ENCODE measurements around the gene FAM241A.
"Not testable (repeated sequence)": the region's sequence is repeated elsewhere in the genome, so short reads cannot be mapped to it uniquely, and the experiment has no call there.

Gene FAM241A

GRCh38 chr4:112138538-112138937 lies 6.7 kb upstream of the FAM241A start:
- DNase-seq (ENCODE audit: low spot score), result no peak

- no peak for DNase-seq (ENCODE audit: low spot score)
Observed at GRCh38 chr4:112140536-112140935, 4.7 kb upstream of the FAM241A start.

GRCh38 chr4:112141366-112142138 lies 3.7 kb upstream of the FAM241A start:
- no peak for DNase-seq (ENCODE audit: low spot score)

- DNase-seq (ENCODE audit: low spot score), result no peak
Observed at GRCh38 chr4:112142182-112142581, 3.1 kb upstream of the FAM241A start.

DNA sequence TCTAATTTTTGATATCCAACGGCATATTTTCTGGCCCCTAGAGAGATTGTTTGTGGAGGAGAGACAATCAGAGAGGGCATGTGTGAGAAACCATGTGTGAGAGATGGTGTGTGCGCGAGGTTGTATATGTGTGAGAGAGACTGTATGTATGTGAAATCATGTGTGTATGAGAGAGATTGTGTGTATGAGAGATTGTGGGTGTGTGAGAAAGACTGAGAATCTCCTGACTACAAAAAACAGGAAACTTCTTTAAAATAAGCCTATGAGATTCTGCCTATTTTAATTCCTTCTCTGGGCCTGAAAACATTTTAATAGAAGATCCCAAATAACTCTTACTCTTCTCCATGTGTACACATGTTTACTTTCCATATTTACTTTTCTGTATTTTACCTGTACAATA lies 1.5 kb upstream of the FAM241A start:
- DNase-seq (ENCODE audit: low spot score), result no peak

DNA sequence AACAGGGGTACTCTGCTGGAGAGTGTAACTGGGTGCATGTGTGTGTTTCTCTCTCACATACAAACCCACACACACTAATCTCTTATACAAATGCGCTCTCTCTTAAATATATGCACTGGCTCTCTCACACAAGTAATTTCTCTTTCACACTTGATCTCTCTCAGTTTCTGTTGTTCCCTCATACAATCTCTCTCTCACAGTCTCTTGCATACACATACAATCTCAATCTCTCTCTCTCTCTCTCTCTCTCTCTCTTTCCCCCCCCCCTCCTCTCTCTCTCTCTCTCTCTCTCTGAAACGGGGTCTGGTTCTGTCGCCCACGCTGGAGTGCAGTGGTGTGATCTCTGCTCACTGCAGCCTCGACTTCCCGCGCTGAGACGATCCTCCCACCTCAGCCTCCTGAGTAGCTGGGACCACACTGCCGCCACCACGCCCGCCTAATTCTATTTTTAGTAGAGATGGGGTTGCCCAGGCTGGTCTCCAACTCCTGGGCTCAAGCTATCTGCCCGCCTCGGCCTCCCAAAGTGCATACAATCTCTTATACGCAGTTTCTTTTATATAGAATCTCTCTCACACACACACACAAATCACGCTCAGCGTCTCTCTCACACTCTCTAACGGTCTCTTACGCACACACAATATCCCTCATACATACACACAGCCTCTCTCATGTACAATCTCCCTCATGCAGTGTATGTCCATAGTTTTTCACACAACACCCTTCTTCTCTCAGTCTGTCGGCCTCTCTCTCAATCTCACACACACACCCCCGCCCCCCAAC lies 518 bp upstream of the FAM241A start:
- DNase-seq (ENCODE audit: low spot score), result peak; percentile 83

DNA sequence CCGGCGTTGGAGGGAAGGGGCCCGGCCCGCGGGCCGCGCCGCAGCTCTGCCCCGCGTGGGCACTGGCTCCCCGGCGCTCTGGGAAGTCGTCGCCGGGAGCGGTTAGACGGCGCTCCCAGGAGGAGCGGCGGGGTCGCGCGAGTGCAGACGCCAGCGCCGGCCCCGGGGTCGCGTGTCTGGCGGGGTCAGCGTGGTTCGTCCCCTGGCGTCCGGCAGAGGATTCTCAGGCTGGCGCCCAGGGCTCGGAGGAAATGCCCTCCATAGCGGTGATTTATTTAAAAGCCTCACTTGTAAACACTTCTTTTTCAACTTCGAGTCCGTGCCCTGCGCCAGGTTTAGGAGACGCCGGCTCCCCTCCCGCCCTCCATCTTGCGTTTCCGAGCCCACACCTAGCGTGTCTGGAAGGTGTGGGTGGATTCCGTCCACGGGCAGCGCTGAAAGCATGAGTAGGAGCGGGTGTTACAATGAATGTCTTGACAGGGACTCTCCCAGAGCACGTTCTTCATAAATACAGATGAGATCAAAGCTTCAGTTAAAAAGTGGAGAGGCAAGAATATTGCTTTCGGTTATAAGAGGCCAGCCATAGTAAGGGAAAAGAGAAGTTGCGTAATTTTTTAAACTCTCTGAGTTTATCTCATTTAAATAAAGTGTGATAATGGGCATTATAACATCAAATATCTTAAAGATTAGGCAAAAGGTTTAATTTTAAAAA lies 692 bp downstream of the FAM241A start:
- DNase-seq (ENCODE audit: low spot score), result peak; percentile 58

DNA sequence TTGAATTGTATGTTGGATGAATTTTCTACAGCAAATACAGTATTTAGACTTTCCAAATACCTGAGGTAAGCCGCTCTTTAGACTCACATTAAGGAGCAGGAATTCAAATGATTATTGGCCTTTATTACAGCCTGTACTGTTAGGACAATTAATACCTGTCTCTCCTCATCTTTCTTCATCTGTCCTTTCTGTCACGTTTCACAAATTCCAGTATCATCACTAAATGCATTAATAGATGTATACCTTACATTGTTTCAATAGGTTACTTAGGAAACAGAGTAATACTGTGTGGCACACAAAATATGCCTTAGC lies 1.2 kb downstream of the FAM241A start:
- peak; percentile 34 for DNase-seq (ENCODE audit: low spot score)

GRCh38 chr4:112147697-112148096 lies 2.4 kb downstream of the FAM241A start:
- DNase-seq (ENCODE audit: low spot score), result peak; percentile 41

- DNase-seq (ENCODE audit: low spot score), result no peak
Observed at GRCh38 chr4:112150920-112151319, 5.7 kb downstream of the FAM241A start.

DNA sequence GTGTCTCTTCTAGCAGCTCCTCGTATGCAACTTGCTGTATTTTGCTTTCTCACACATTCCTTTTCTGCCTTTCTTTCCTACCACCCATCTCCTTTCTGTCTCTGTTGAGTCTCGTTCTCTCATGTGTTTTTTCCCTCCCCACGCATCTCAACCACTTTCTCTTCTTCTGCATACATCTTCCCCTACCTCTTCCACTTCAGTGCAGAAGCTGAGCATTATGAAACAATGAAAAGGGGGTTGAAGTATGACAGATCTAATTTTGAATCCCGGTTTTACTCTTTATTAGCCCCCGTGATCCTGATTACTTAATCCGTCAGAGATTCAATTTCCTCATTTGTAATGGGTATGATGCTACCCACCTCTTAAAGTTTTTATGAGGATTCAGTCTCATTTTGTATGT lies 7.3 kb downstream of the FAM241A start:
- no peak for DNase-seq (ENCODE audit: low spot score)

- no peak for DNase-seq (ENCODE audit: low spot score)
Observed at GRCh38 chr4:112153211-112153791, 8.0 kb downstream of the FAM241A start.

DNA sequence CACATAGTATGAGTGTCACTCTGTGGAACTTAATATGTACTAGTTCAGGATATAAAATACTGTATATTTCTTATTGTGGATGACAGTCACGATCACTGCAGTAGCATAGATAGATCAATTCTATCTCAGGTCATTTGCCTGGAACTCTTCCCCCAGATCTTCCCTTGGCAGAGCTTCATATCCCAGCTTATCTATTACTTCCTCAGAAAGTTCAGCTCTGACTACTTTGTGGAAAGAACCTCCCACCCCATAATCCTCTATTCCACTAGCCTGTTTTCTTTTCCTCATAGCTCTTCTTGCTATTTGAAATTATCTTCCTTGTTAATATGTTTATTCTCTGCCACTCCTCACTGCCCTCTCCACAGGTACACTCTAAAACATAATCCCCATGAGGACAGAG lies 10.9 kb downstream of the FAM241A start:
- DNase-seq (ENCODE audit: low spot score), result no peak

GRCh38 chr4:112156553-112156952 lies 11.3 kb downstream of the FAM241A start:
- no peak for DNase-seq (ENCODE audit: low spot score)

- not testable (repeated sequence) for DNase-seq (ENCODE audit: low spot score)
Observed at GRCh38 chr4:112163706-112164105, 18.5 kb downstream of the FAM241A start.

- DNase-seq (ENCODE audit: low spot score), result no peak
Observed at GRCh38 chr4:112167794-112168193, 22.5 kb downstream of the FAM241A start.

DNA sequence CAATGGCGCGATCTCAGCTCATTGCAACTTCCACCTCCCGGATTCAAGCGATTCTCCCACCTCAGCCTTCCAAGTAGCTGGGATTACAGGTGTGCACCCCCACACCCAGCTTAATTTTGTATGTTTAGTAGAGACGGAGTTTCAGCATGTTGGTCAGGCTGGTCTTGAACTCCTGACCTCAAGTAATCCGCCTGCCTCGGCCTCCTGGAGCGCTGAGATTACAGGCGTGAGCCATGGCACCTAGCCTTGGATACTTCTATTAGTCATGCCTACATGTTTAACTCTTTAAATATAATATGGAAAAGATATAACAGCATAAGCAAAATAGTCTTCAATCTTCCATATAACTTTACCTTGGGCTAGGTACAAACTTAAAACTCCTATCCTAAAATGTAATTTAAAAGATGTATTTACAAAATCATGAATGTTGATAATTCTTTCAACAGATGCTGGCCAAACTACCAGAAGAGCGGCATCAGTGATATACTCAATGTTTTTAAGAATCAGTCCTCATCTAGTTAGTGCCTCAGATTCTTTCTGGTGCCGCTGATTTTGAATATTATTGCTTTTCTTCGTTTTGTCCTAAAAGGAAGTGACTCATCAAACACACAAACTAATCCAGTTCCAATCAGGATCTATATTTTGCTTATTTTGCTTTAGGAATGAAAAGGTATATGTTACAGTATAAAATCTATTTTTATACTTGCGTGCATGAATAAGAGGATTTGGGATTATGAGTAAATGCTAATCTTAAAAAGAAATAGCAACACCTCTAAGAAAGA lies 23.7 kb downstream of the FAM241A start:
- no peak for DNase-seq (ENCODE audit: low spot score)

GRCh38 chr4:112170451-112170993 lies 25.3 kb downstream of the FAM241A start:
- no peak for DNase-seq (ENCODE audit: low spot score)

GRCh38 chr4:112171051-112171763 lies 26.0 kb downstream of the FAM241A start:
- DNase-seq (ENCODE audit: low spot score), result not testable (repeated sequence)

DNA sequence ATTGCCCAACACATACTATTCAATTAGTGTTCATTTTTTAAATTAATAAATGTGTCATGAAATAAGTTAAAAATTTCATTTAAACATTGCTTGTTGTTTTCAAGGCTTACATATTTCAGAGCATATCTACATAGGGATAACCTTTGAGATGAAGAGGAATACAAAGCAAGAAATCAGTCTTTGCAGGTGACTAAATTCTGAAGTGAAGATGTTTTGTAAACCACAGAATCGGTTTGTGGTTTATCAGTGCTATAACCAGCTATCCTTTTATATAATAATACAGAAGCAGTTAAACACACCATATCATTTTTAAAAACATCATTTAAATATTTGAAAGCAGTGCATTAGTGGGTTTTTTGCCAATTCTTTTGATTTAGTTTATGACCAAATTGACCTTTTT lies 26.9 kb downstream of the FAM241A start:
- no peak for DNase-seq (ENCODE audit: low spot score)

Measured in pons (tissue), 1 donor.